Mesendoderm (in vitro differentiated cells): ENCODE data around the gene TAPT1.
"Not testable (repeated sequence)": the region's sequence is repeated elsewhere in the genome, so short reads cannot be mapped to it uniquely, and the experiment has no call there.

Source experiments
- DNase-seq: peaks from one replicate; pipeline ENCODE4 v3.0.0; 2013
- H2AK5ac ChIP-seq: 2 replicates; pipeline ENCODE4 v1.6.1; 2013; ENCODE audit warnings: low read length, inconsistent platforms
- H2BK120ac ChIP-seq: 2 replicates; pipeline ENCODE4 v1.6.1; 2013; ENCODE audit warnings: low read depth, mild to moderate bottlenecking, low read length, moderate library complexity, mixed read lengths
- H2BK15ac ChIP-seq: replicated peaks from 2 replicates; pipeline ENCODE4 v1.6.1; 2013; ENCODE audit warnings: low read depth, mild to moderate bottlenecking, moderate library complexity
- H2BK5ac ChIP-seq: 2 replicates; pipeline ENCODE4 v1.6.1; 2013; ENCODE audit warnings: low read length, inconsistent platforms
- H3K18ac ChIP-seq: 2 replicates; pipeline ENCODE4 v1.6.1; 2013; ENCODE audit warnings: mild to moderate bottlenecking, low read length, mixed read lengths
- H3K23ac ChIP-seq: one replicate; pipeline ENCODE4 v1.6.1; 2013; ENCODE audit warnings: low read length
- H3K27ac ChIP-seq: 2 replicates; pipeline ENCODE4 v1.5.1; 2013; ENCODE audit warnings: low read depth, mild to moderate bottlenecking, inconsistent platforms, low read length, moderate library complexity
- H3K27me3 ChIP-seq: 2 replicates; pipeline ENCODE4 v1.6.1; 2013; ENCODE audit warnings: low read length, control low read depth, mild to moderate bottlenecking, inconsistent platforms; ENCODE audit not compliant: insufficient read depth, poor library complexity
- H3K36me3 ChIP-seq: 2 replicates; pipeline ENCODE4 v1.6.1; 2013; ENCODE audit warnings: low read length, inconsistent platforms; ENCODE audit not compliant: control insufficient read depth, insufficient read depth
- H3K4ac ChIP-seq: one replicate; pipeline ENCODE4 v1.6.1; 2013; ENCODE audit warnings: low read depth, mild to moderate bottlenecking, low read length, moderate library complexity
- H3K4me1 ChIP-seq: 2 replicates; pipeline ENCODE4 v1.6.1; 2013; ENCODE audit warnings: low read depth, low read length, inconsistent platforms; ENCODE audit not compliant: control insufficient read depth
- H3K4me2 ChIP-seq: 2 replicates; pipeline ENCODE4 v1.6.1; 2013; ENCODE audit warnings: low read length
- H3K4me3 ChIP-seq: 2 replicates; pipeline ENCODE4 v1.5.1; 2013; ENCODE audit warnings: mild to moderate bottlenecking, low read length
- H3K56ac ChIP-seq: one replicate; pipeline ENCODE4 v1.6.1; 2013; ENCODE audit warnings: low read length
- H3K79me1 ChIP-seq: 2 replicates; pipeline ENCODE4 v1.6.1; 2013; ENCODE audit warnings: low read length, inconsistent platforms
- H3K79me2 ChIP-seq: 2 replicates; pipeline ENCODE4 v1.6.1; 2013; ENCODE audit warnings: mild to moderate bottlenecking, low read length; ENCODE audit not compliant: control insufficient read depth, insufficient read depth
- H3K9ac ChIP-seq: 2 replicates; pipeline ENCODE4 v1.6.1; 2013; ENCODE audit warnings: low read length, inconsistent platforms
- H4K5ac ChIP-seq: one replicate; pipeline ENCODE4 v1.6.1; 2013; ENCODE audit warnings: low read length
- H4K8ac ChIP-seq: one replicate; pipeline ENCODE4 v1.6.1; 2013; ENCODE audit warnings: low read depth, mild to moderate bottlenecking, control low read depth, low read length, moderate library complexity
- WGBS: extraction: QIAGEN DNeasy Blood & Tissue Kit; methylation state at CpG from one replicate; pipeline ENCODE4 v1.1.7; 2013; ENCODE audit warnings: low lambda C conversion rate, missing lambda C conversion rate; ENCODE audit not compliant: insufficient coverage; ENCODE audit errors: extremely low coverage; 5-methylcytosine and 5-hydroxymethylcytosine counted together

Gene TAPT1

DNA sequence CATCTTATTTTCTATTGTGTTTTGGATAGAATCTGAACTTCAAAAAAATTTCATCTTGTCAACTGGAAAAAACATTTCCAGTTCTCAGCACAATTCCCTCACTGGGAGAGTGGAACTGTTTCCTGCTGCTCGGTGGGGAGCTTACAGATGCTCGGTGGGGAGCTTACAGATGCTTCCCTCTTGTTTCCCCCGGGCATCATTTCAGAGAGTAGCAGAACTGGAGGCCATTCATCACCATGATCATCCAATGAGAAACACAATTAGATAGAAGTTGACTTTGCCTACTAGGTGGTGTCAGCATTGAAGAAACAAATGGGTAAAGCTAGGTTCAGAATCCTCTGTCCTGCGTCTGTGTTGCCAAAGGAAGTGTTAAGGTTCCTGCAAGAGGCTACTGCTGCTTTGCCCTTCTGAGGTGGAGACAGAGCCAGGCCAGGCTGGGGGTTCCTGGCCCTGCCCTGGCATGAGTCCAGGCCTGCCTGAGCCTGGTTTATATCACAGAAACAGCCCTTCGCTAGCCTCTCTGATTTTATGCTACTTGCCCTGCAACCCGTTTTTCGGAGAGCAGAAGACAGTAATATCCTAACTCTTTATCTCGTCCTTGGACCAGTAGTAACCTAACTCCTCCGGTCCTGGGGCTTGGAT lies 70.6 kb downstream of the TAPT1 start:
- Histone ChIP-seq H3K23ac (no peak overlapping the region), H3K4me3 (no peak overlapping the region), H3K18ac (no peak overlapping the region), H3K79me1 (no peaks in the 10 kb centered on the region), H4K8ac (no peak overlapping the region), H3K4me1 (no peaks in the 10 kb centered on the region), H3K79me2 (no peaks in the 10 kb centered on the region), H3K27ac (no peak overlapping the region), H2BK15ac (no peak overlapping the region), H2AK5ac (no peak overlapping the region), H4K5ac (no peak overlapping the region), H2BK120ac (no peak overlapping the region), H3K56ac (no peak overlapping the region), H3K4me2 (no peak overlapping the region), H3K9ac (no peak overlapping the region), H3K27me3 (no peaks in the 10 kb centered on the region), H3K4ac (no peak overlapping the region), H3K36me3 (no peaks in the 10 kb centered on the region), H2BK5ac (no peak overlapping the region)
- DNase-seq: no peak
- no CpG with 5 or more reads among the region's 9 CpGs for WGBS

DNA sequence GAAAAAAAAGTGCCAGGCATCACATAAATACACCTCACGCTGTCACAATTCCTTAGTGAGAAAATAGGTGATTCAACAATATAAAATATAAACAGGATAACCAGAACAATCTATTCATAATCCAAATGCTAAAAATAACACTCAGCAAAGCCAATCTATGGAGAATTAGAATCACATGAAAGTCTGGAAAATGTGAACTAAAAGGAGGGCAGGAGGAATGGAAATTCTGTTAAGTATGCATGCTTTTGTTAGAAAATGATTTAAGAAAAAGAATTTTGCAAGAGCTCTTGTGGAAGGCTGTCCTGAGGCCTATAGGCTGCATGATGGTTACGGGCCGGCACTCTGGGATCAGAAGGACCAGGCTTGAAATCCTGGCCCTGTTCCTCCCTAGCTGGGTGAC lies 71.8 kb downstream of the TAPT1 start:
- Histone ChIP-seq H3K4ac (no peak overlapping the region), H3K79me2 (no peaks in the 10 kb centered on the region), H3K27me3 (no peaks in the 10 kb centered on the region), H3K23ac (no peak overlapping the region), H4K5ac (no peak overlapping the region), H3K27ac (no peak overlapping the region), H3K36me3 (no peaks in the 10 kb centered on the region), H3K4me3 (no peak overlapping the region), H3K56ac (no peak overlapping the region), H3K79me1 (no peaks in the 10 kb centered on the region), H3K4me1 (no peaks in the 10 kb centered on the region), H3K18ac (no peak overlapping the region), H4K8ac (no peak overlapping the region), H2BK15ac (no peak overlapping the region), H3K9ac (no peak overlapping the region), H2BK120ac (no peak overlapping the region), H2AK5ac (no peak overlapping the region), H3K4me2 (no peak overlapping the region), H2BK5ac (no peak overlapping the region)
- no peak for DNase-seq
- WGBS: no CpG with 5 or more reads among the region's 3 CpGs

DNA sequence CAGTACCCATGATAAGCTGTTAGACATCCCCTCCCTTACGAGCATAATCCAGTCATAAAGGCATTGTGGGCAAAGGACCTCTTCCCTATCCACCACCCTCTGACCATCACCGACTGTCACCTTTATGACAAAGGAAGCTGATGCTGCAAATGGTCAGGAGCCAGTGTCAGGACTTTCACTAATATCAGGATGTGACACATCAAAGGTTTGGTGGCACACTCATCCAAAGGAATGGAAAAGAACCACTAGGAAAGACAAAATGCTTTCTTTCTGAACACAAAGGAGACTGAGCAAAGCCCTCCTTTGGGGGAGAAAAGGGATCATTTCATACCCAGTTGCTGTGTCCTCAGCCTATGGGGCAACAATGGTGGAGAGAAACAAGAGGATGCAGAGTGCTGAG lies 75.6 kb downstream of the TAPT1 start:
- H3K4me1 ChIP-seq: no peaks in the 10 kb centered on the region
- no peak overlapping the region for H2BK5ac ChIP-seq
- H3K4me3 ChIP-seq: no peak overlapping the region
- H2BK15ac ChIP-seq: no peak overlapping the region
- H3K79me1 ChIP-seq: no peaks in the 10 kb centered on the region
- H3K4ac ChIP-seq: no peak overlapping the region
- no peak overlapping the region for H4K8ac ChIP-seq
- H3K4me2 ChIP-seq: no peak overlapping the region
- no peaks in the 10 kb centered on the region for H3K27me3 ChIP-seq
- no peak overlapping the region for H3K18ac ChIP-seq
- no CpG with 5 or more reads among the region's 2 CpGs for WGBS
- H3K27ac ChIP-seq: no peak overlapping the region
- no peak overlapping the region for H3K9ac ChIP-seq
- no peak overlapping the region for H4K5ac ChIP-seq
- no peak overlapping the region for H3K56ac ChIP-seq
- no peaks in the 10 kb centered on the region for H3K79me2 ChIP-seq
- no peak overlapping the region for H3K23ac ChIP-seq
- no peaks in the 10 kb centered on the region for H3K36me3 ChIP-seq
- no peak overlapping the region for H2BK120ac ChIP-seq
- H2AK5ac ChIP-seq: no peak overlapping the region
- no peak for DNase-seq

DNA sequence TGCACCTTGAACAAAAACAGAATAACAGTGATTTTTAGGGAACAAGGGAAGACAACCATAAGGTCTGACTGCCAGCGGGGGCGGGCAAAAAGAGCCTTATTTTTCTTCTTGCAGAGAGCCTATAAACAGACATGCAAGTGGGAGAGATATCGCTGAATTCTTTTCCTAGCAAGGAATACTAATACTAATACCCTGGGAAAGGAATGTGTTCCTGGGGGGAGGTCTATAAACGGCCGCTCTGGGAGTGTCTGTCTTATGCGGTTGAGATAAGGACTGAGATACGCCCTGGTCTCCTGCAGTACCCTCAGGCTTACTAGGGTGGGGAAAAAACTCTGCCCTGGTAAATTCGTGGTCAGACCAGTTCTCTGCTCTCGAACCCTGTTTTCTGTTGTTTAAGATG lies 81.4 kb downstream of the TAPT1 start:
- not testable (repeated sequence) for H2BK5ac ChIP-seq, H2AK5ac ChIP-seq, H2BK120ac ChIP-seq, H4K8ac ChIP-seq, H3K4me2 ChIP-seq, H3K4me3 ChIP-seq, H4K5ac ChIP-seq, H3K23ac ChIP-seq, H3K27me3 ChIP-seq, H3K56ac ChIP-seq, H2BK15ac ChIP-seq, H3K9ac ChIP-seq, H3K18ac ChIP-seq, H3K79me1 ChIP-seq, H3K4me1 ChIP-seq, H3K4ac ChIP-seq, H3K79me2 ChIP-seq, DNase-seq, H3K27ac ChIP-seq, H3K36me3 ChIP-seq
- WGBS: no CpG with 5 or more reads among the region's 9 CpGs

DNA sequence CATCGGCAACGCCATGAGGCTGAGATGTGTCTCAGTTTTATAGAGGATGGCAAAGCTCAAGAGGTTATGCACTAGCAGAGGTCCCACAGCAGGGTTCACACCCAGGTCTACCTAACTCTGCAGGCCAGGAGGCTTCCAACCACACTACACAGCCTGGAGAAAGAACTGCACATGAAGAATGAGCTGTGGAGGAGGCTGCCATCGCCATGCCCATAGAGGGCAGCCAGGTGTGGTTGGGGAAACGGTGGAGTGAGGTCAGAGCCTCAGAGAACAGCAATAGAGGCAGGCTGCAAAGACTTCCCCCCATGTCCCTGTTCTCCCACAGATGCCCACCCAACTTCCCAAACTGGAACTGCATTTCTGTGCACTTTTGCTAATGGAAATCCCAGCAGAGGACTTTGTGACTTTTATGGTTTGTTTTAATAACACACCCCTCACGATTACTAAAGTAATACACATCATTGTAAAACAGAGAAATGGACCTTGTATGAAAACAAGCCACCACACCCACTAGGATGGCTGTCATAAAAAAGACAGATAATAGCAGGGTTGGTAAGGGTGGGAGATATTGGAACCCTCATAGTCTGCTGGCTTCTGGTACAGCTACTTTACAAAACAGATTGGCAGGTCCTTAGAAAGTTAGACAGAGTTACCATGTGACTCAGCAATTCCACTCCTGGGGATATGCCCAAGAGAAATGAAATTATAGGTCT lies 83.5 kb downstream of the TAPT1 start:
- no peak overlapping the region for H3K27ac ChIP-seq
- H4K8ac ChIP-seq: no peak overlapping the region
- no CpG with 5 or more reads among the region's 5 CpGs for WGBS
- no peak overlapping the region for H3K9ac ChIP-seq
- no peak overlapping the region for H3K23ac ChIP-seq
- no peak overlapping the region for H2BK120ac ChIP-seq
- no peak overlapping the region for H3K56ac ChIP-seq
- H4K5ac ChIP-seq: no peak overlapping the region
- no peak overlapping the region for H3K4me3 ChIP-seq
- H3K4ac ChIP-seq: no peak overlapping the region
- H3K79me1 ChIP-seq: no peaks in the 10 kb centered on the region
- H3K79me2 ChIP-seq: no peaks in the 10 kb centered on the region
- H2BK15ac ChIP-seq: no peak overlapping the region
- H3K27me3 ChIP-seq: no peaks in the 10 kb centered on the region
- H2BK5ac ChIP-seq: no peak overlapping the region
- H3K18ac ChIP-seq: no peak overlapping the region
- no peaks in the 10 kb centered on the region for H3K36me3 ChIP-seq
- DNase-seq: no peak
- H3K4me1 ChIP-seq: no peaks in the 10 kb centered on the region
- no peak overlapping the region for H3K4me2 ChIP-seq
- no peak overlapping the region for H2AK5ac ChIP-seq

DNA sequence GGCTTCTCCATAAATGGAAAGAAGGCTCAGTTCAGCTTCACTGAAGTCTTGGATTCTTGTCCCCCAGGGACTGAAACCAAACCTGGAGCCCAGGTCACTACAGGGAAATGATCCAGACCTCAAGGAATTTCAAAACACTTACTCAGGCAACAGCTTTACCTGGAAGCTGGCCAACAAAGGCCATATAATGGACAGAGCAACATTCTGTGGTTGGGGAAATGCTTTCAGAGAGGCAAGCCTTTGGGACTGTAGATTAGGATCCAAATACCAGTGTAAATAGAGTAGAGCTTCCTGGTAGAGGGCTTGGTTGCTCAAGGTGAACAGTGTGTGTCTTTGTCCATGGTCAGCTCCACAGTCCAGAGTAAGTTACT lies 85.4 kb downstream of the TAPT1 start:
- no peak overlapping the region for H2BK5ac ChIP-seq
- H3K4me2 ChIP-seq: no peak overlapping the region
- H3K4me3 ChIP-seq: no peak overlapping the region
- no peaks in the 10 kb centered on the region for H3K79me2 ChIP-seq
- no peak overlapping the region for H3K23ac ChIP-seq
- H3K56ac ChIP-seq: no peak overlapping the region
- DNase-seq: no peak
- H3K27ac ChIP-seq: no peak overlapping the region
- no peak overlapping the region for H3K9ac ChIP-seq
- no peak overlapping the region for H2BK15ac ChIP-seq
- H3K4ac ChIP-seq: no peak overlapping the region
- no peaks in the 10 kb centered on the region for H3K27me3 ChIP-seq
- no peaks in the 10 kb centered on the region for H3K4me1 ChIP-seq
- H3K36me3 ChIP-seq: no peaks in the 10 kb centered on the region
- no peak overlapping the region for H4K8ac ChIP-seq
- H4K5ac ChIP-seq: no peak overlapping the region
- H3K18ac ChIP-seq: no peak overlapping the region
- H2AK5ac ChIP-seq: no peak overlapping the region
- no peaks in the 10 kb centered on the region for H3K79me1 ChIP-seq
- no peak overlapping the region for H2BK120ac ChIP-seq
